NCI-H2196 (cell line): ENCODE measurements around the gene NLGN4Y.

Source experiments
- DNase-seq: peaks from one replicate; lab custom pipeline; 2025; ENCODE audit not compliant: unreplicated experiment; lab: John Stamatoyannopoulos, UW

NLGN4Y gene

GRCh38 chrY:14834103-14835060 lies 310.1 kb downstream of the NLGN4Y start:
- DNase-seq: no peak

GRCh38 chrY:14837466-14837865 lies 313.1 kb downstream of the NLGN4Y start:
- DNase-seq: no peak

- no peak for DNase-seq
Measured at GRCh38 chrY:14850734-14851133, 326.4 kb downstream of the NLGN4Y start.

- DNase-seq: no peak
Measured at GRCh38 chrY:14860448-14860847, 336.1 kb downstream of the NLGN4Y start.

DNA sequence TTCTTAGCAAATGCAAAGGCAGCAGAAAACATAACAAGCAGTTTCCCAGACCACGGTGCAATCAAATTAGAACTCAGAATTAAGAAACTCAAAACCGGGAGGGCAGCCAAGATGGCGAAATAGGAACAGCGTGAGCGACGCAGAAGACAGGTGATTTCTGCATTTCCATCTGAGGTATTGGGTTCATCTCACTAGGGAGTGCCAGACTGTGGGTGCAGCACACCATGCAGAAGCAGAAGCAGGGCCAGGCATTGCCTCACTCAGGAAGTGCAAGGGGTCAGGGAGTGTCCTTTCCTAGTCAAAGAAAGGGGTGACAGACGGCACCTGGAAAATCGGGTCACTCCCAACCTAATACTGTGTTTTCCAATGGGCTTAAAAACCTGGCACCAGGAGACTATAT lies 336.7 kb downstream of the NLGN4Y start:
- DNase-seq: peak; percentile 28

GRCh38 chrY:14871971-14872370 lies 347.6 kb downstream of the NLGN4Y start:
- no peak for DNase-seq
